Mammary epithelial cell (primary cell): ENCODE measurements around the gene SNRNP40.

Experiments
- EZH2 ChIP-seq: IDR thresholded peaks from 2 replicates; pipeline ENCODE4 v1.6.1; 2012; ENCODE audit warnings: low read length, inconsistent platforms, borderline replicate concordance
- TF ChIP-seq, protein P1 (sequence below), 2 donors: IDR thresholded peaks in 1 of 2; conservative IDR thresholded peaks in 1 of 2; 2 replicates each; pipeline ENCODE4 v1.5.1; 2011 to 2012; ENCODE audit warnings: inconsistent platforms in 2 of 2, low read length in 2 of 2, mild to moderate bottlenecking in 2 of 2, control low read depth in 1 of 2, low read depth in 1 of 2; ENCODE audit not compliant: insufficient read depth in 1 of 2; ENCODE audit errors: extremely low read depth in 1 of 2

DNA sequence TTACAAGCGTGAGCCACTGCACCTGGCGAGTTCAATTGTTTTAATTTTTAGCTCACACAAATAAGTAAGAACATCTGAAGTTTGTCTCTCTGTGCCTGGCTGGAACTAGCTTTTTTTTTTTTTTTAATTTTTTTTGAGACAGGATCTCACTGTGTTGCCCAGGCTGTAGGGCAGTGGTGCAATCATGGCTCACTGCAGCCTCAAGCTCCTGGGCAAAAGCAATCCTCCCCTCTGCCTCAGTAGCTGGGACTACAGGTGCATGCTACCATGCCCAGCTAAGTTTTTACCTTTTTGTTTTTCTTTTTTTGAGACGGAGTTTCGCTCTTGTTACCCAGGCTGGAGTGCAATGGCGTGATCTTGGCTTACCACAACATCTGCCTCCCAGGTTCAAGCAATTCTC is 64.8 kb downstream of the SNRNP40 start:
- TF ChIP-seq, protein P1, sequence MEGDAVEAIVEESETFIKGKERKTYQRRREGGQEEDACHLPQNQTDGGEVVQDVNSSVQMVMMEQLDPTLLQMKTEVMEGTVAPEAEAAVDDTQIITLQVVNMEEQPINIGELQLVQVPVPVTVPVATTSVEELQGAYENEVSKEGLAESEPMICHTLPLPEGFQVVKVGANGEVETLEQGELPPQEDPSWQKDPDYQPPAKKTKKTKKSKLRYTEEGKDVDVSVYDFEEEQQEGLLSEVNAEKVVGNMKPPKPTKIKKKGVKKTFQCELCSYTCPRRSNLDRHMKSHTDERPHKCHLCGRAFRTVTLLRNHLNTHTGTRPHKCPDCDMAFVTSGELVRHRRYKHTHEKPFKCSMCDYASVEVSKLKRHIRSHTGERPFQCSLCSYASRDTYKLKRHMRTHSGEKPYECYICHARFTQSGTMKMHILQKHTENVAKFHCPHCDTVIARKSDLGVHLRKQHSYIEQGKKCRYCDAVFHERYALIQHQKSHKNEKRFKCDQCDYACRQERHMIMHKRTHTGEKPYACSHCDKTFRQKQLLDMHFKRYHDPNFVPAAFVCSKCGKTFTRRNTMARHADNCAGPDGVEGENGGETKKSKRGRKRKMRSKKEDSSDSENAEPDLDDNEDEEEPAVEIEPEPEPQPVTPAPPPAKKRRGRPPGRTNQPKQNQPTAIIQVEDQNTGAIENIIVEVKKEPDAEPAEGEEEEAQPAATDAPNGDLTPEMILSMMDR (conservative IDR thresholded peaks at IDR 0.05 in 1 of 2, IDR thresholded peaks at IDR 0.05 in 1 of 2; ENCODE audit: extremely low read depth in 1 of 2, insufficient read depth in 1 of 2, low read depth in 1 of 2, low read length in 2 of 2) = no peak
- TF ChIP-seq EZH2 = no peak
